K562 (cell line): ENCODE measurements around the gene CD34. TPM values are rescaled to one million over a fixed set of nuclear protein-coding genes. Genes with fewer than 3 reads are reported as not detected.

ENCODE experiments used
- BMI1 ChIP-seq: fragments of 150-350 bp; IDR thresholded peaks from 2 replicates; pipeline ENCODE4 v1.6.1; 2014; ENCODE audit warnings: low read length
- CEBPB ChIP-seq: fragments of 450-650 bp; IDR thresholded peaks from 2 replicates; pipeline ENCODE4 v1.6.1; 2016; ENCODE audit warnings: missing genetic modification characterization, missing compliant biosample characterization
- EP300 ChIP-seq: IDR thresholded peaks from 2 replicates; pipeline ENCODE4 v1.6.1; 2012; ENCODE audit warnings: low read length, improper control_type of control experiment
- ETV1 ChIP-seq: fragments of 450-650 bp; conservative IDR thresholded peaks from 2 replicates; pipeline ENCODE4 v1.6.1; 2016; ENCODE audit warnings: missing genetic modification characterization, control low read depth, low read depth, missing compliant biosample characterization
- L3MBTL2 ChIP-seq: fragments of 450-650 bp; IDR thresholded peaks from 2 replicates; pipeline ENCODE4 v1.6.1; 2016; ENCODE audit warnings: mild to moderate bottlenecking, moderate library complexity
- MEIS2 ChIP-seq: fragments of 450-650 bp; IDR thresholded peaks from 2 replicates; pipeline ENCODE4 v1.6.1; 2014; ENCODE audit warnings: mild to moderate bottlenecking; ENCODE audit not compliant: partially characterized antibody
- MGA ChIP-seq: fragments of 450-650 bp; IDR thresholded peaks from 2 replicates; pipeline ENCODE4 v1.6.1; 2016; ENCODE audit warnings: mild to moderate bottlenecking, moderate library complexity
- NEUROD1 ChIP-seq: fragments of 150-350 bp; IDR thresholded peaks from 2 replicates; pipeline ENCODE4 v1.6.1; 2014; ENCODE audit warnings: borderline replicate concordance, low read length, low read depth; ENCODE audit not compliant: partially characterized antibody
- TEAD4 ChIP-seq, 2 experiments: sonication (generic) in 1 of 2; formaldehyde crosslinking in 1 of 2; IDR thresholded peaks; 2 replicates each; pipeline versions ENCODE4 v1.6.1 to v1.8.0; 2012 to 2022; ENCODE audit warnings: borderline replicate concordance in 1 of 2, inconsistent platforms in 1 of 2, low read length in 1 of 2, mild to moderate bottlenecking in 1 of 2, missing genetic modification reagents in 1 of 2
- ZFPM2 ChIP-seq: fragments of 250-450 bp; sonication (Bioruptor Pico); IDR thresholded peaks from 2 replicates; pipeline ENCODE4 v1.5.1; 2022; ENCODE audit warnings: mild to moderate bottlenecking
- ZNF143 ChIP-seq: sonication (generic); formaldehyde crosslinking; IDR thresholded peaks from 2 replicates; pipeline ENCODE4 v1.9.0; 2022; ENCODE audit warnings: mild to moderate bottlenecking, missing genetic modification reagents
- ZNF175 ChIP-seq: fragments of 200-800 bp; sonication (Bioruptor generic); IDR thresholded peaks from 2 replicates; pipeline ENCODE4 v1.6.1; 2016; ENCODE audit warnings: low read depth, mild to moderate bottlenecking, missing genetic modification characterization, missing compliant biosample characterization
- ZNF766 ChIP-seq: fragments of 200-800 bp; sonication (Bioruptor generic); conservative IDR thresholded peaks from 2 replicates; pipeline ENCODE4 v1.6.1; 2016; ENCODE audit warnings: missing genetic modification characterization, missing compliant biosample characterization
- polyA plus RNA-seq, 8 experiments: library from polyadenylated mRNA; depleted of rRNA in 4 of 8; stranded (reverse) in 5 of 8; unstranded in 3 of 8; fragments of >200 nt; fragmentation: Nextera tagmentation in 2 of 8; fragmentation: Illumina TruSeq in 1 of 8; extraction: Ambion mirVana in 2 of 8; extraction: Trizol in 1 of 8; gene quantifications; 2 replicates each; pipeline versions ENCODE4 v1.2.1 to v1.2.3, GENCODE V29; 2011 to 2014; ENCODE audit warnings: inconsistent platforms in 1 of 8, missing spikeins in 1 of 8
- total RNA-seq, 7 experiments: library from RNA; depleted of rRNA in 6 of 7; stranded (reverse); fragments of >200 nt in 6 of 7; fragmentation: Illumina TruSeq in 2 of 7; extraction: Trizol in 2 of 7; gene quantifications; 2 replicates each; pipeline versions ENCODE4 v1.2.1 to v1.2.3, GENCODE V29; 2011 to 2021; ENCODE audit warnings: low replicate concordance in 1 of 7
- TF ChIP-seq, protein P1 (sequence below): sonication (generic); formaldehyde crosslinking; IDR thresholded peaks from 2 replicates; pipeline ENCODE4 v1.5.0; 2020; ENCODE audit warnings: missing genetic modification reagents

CD34 gene
- total and polyA plus RNA-seq, 9 of the 15 experiments (the other 6 are each of a cell fraction or from before 2014, with no cell fraction given), result not detected

DNA sequence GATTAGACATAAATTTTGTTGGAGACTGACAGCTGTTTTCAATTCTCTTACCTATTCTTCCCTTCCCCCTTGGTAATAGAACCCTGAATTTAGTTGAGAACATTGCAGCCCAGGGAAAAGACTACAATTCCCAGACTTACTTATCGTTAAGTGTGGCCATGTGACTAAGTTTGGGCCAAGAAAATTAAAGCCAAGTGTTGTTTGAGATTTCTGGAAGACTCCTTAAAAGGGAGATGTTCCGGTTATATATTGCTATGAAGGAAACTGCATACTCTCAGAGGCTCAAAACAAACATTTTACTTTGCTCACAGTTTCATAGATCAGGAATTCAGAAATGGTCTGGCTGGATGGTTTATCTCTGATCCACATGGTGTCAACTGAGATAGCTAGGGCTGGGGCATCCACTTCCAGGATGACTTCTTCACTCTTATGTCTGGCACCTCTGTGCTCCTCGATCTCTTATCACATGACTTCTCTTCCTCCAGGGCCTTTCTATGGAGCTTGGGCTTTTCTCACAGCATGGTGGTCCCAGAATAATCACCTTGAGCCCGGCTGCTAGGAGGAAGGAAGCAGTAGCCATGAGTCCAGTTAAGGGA lies 22.4 kb upstream of the CD34 start (continued):
- TF ChIP-seq ZNF175 (CRISPR knock-in tag) (peak; percentile 58; the same call in 1 of the 2 replicates), ZFPM2 (no peak), CEBPB (no peak), NEUROD1 (no peak), TEAD4 (IDR thresholded peaks at IDR 0.05; ENCODE audit: low read length) (peak; percentile 58; the same call in 1 of the 2 replicates), TEAD4 (CRISPR knock-in tag; IDR thresholded peaks at IDR 0.05; ENCODE audit: borderline replicate concordance) (no peak), ZNF143 (CRISPR knock-in tag) (0 out of 2 replicates have a peak, but pooled peaks have one; percentile 27), EP300 (peak; percentile 16; the same call in 1 of the 2 replicates), ZNF766 (0 out of 2 replicates have a peak, but pooled peaks have one; percentile 41), L3MBTL2 (peak; percentile 69), ETV1 (no peak), BMI1 (no peak), MGA (peak; percentile 41), MEIS2 (peak; percentile 29)
- TF ChIP-seq, protein P1, sequence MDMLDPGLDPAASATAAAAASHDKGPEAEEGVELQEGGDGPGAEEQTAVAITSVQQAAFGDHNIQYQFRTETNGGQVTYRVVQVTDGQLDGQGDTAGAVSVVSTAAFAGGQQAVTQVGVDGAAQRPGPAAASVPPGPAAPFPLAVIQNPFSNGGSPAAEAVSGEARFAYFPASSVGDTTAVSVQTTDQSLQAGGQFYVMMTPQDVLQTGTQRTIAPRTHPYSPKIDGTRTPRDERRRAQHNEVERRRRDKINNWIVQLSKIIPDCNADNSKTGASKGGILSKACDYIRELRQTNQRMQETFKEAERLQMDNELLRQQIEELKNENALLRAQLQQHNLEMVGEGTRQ (CRISPR knock-in tag), result peak; percentile 64
